H9 (cell line): ENCODE measurements around the gene CHMP6. TPM values are rescaled to one million over a fixed set of nuclear protein-coding genes. Genes with fewer than 3 reads are reported as not detected.

Experiments used
- DNase-seq: peaks from one replicate; pipeline ENCODE4 v3.0.0-alpha.2; 2017
- H2AFZ ChIP-seq: one replicate; pipeline ENCODE4 v1.6.1; 2013; ENCODE audit warnings: mild to moderate bottlenecking, low read length, control low read depth, moderate library complexity
- H2AK5ac ChIP-seq: 2 replicates; pipeline ENCODE4 v1.6.1; 2013; ENCODE audit warnings: low read length, control low read depth, mixed read lengths; ENCODE audit not compliant: insufficient read length
- H2BK120ac ChIP-seq: one replicate; pipeline ENCODE4 v1.6.1; 2013; ENCODE audit warnings: low read depth, mild to moderate bottlenecking, low read length, control low read depth, inconsistent platforms; ENCODE audit not compliant: poor library complexity, severe bottlenecking
- H2BK12ac ChIP-seq: 2 replicates; pipeline ENCODE4 v1.6.1; 2013; ENCODE audit warnings: low read length, control low read depth, mixed read lengths, low read depth; ENCODE audit not compliant: insufficient read length
- H2BK15ac ChIP-seq: 2 replicates; pipeline ENCODE4 v1.6.1; 2013; ENCODE audit warnings: low read depth, low read length, control low read depth
- H2BK20ac ChIP-seq: one replicate; pipeline ENCODE4 v1.6.1; 2013; ENCODE audit warnings: low read depth, mild to moderate bottlenecking, low read length, control low read depth, inconsistent platforms; ENCODE audit not compliant: poor library complexity, severe bottlenecking
- H2BK5ac ChIP-seq: 2 replicates; pipeline ENCODE4 v1.6.1; 2013; ENCODE audit warnings: low read length, control low read depth, mixed read lengths; ENCODE audit not compliant: insufficient read length
- H3K14ac ChIP-seq: 2 replicates; pipeline ENCODE4 v1.6.1; 2013; ENCODE audit warnings: low read length, control low read depth; ENCODE audit not compliant: insufficient read depth
- H3K18ac ChIP-seq: 2 replicates; pipeline ENCODE4 v1.6.1; 2013; ENCODE audit warnings: low read depth, mild to moderate bottlenecking, mixed read lengths, low read length, control low read depth; ENCODE audit not compliant: insufficient read length
- H3K23ac ChIP-seq: 2 replicates; pipeline ENCODE4 v1.6.1; 2013; ENCODE audit warnings: low read length, control low read depth, mixed read lengths, low read depth; ENCODE audit not compliant: insufficient read length
- H3K23me2 ChIP-seq: 2 replicates; pipeline ENCODE4 v1.6.1; 2013; ENCODE audit warnings: low read depth, mild to moderate bottlenecking, mixed read lengths, low read length, control low read depth; ENCODE audit not compliant: insufficient read length, poor library complexity, severe bottlenecking
- H3K27ac ChIP-seq: 2 replicates; pipeline ENCODE4 v1.5.1; 2013; ENCODE audit warnings: low read length, control low read depth, mixed read lengths, low read depth; ENCODE audit not compliant: insufficient read length
- H3K27me3 ChIP-seq: 2 replicates; pipeline ENCODE4 v1.6.1; 2013; ENCODE audit warnings: low read length, control low read depth, inconsistent platforms; ENCODE audit not compliant: insufficient read depth
- H3K4ac ChIP-seq: 2 replicates; pipeline ENCODE4 v1.6.1; 2013; ENCODE audit warnings: low read depth, mild to moderate bottlenecking, control low read depth, inconsistent platforms, low read length, moderate library complexity
- H3K4me1 ChIP-seq: 2 replicates; pipeline ENCODE4 v1.6.1; 2013; ENCODE audit warnings: low read length, control low read depth, inconsistent platforms; ENCODE audit not compliant: insufficient read depth
- H3K4me2 ChIP-seq: 2 replicates; pipeline ENCODE4 v1.6.1; 2013; ENCODE audit warnings: low read length, control low read depth, mixed read lengths; ENCODE audit not compliant: insufficient read length, insufficient read depth
- H3K56ac ChIP-seq: 2 replicates; pipeline ENCODE4 v1.6.1; 2013; ENCODE audit warnings: low read depth, mild to moderate bottlenecking, mixed read lengths, low read length, control low read depth; ENCODE audit not compliant: insufficient read length
- H3K79me1 ChIP-seq: 2 replicates; pipeline ENCODE4 v1.6.1; 2013; ENCODE audit warnings: low read depth, mild to moderate bottlenecking, moderate library complexity, low read length, control low read depth, inconsistent platforms; ENCODE audit not compliant: insufficient read depth, poor library complexity, severe bottlenecking
- H3K79me2 ChIP-seq: 2 replicates; pipeline ENCODE4 v1.6.1; 2013; ENCODE audit warnings: low read length, control low read depth, inconsistent platforms; ENCODE audit not compliant: insufficient read depth
- H3K9ac ChIP-seq: 2 replicates; pipeline ENCODE4 v1.6.1; 2013; ENCODE audit warnings: low read length, control low read depth, mixed read lengths; ENCODE audit not compliant: insufficient read length; ENCODE audit errors: extremely low read depth
- H3K9me3 ChIP-seq: one replicate; pipeline ENCODE4 v1.6.1; 2013; ENCODE audit warnings: low read depth, low read length, inconsistent platforms; ENCODE audit not compliant: control insufficient read depth
- H3T11ph ChIP-seq: one replicate; pipeline ENCODE4 v1.6.1; 2013; ENCODE audit warnings: mild to moderate bottlenecking, low read length, control low read depth, inconsistent platforms
- H4K20me1 ChIP-seq: one replicate; pipeline ENCODE4 v1.6.1; 2013; ENCODE audit not compliant: control insufficient read depth, insufficient read length, insufficient read depth
- H4K5ac ChIP-seq: 2 replicates; pipeline ENCODE4 v1.6.1; 2013; ENCODE audit warnings: low read depth, mild to moderate bottlenecking, mixed read lengths, low read length, control low read depth; ENCODE audit not compliant: insufficient read length
- H4K8ac ChIP-seq: replicated peaks from 2 replicates; pipeline ENCODE4 v1.6.1; 2013; ENCODE audit warnings: low read length, control low read depth, mixed read lengths, low read depth; ENCODE audit not compliant: insufficient read length
- H4K91ac ChIP-seq: 2 replicates; pipeline ENCODE4 v1.6.1; 2013; ENCODE audit warnings: low read depth, mild to moderate bottlenecking, moderate library complexity, mixed read lengths, low read length, control low read depth; ENCODE audit not compliant: insufficient read length
- H3K27ac Mint-ChIP-seq, 3 experiments: 2 replicates in 2 of 3; 3 replicates in 1 of 3; pipeline ENCODE4 v1.8.0; 2020 to 2021; ENCODE audit warnings: mixed read lengths in 3 of 3, mild to moderate bottlenecking in 1 of 3, moderate library complexity in 1 of 3
- H3K27me3 Mint-ChIP-seq: 2 replicates; pipeline ENCODE4 v1.8.0; 2021; ENCODE audit warnings: low read depth, mild to moderate bottlenecking, moderate library complexity, mixed read lengths
- H3K36me3 Mint-ChIP-seq, 3 experiments: 2 replicates in 2 of 3; 3 replicates in 1 of 3; pipeline ENCODE4 v1.8.0; 2020 to 2021; ENCODE audit warnings: low read depth in 3 of 3, mixed read lengths in 3 of 3; ENCODE audit not compliant: insufficient read depth in 1 of 3
- H3K4me1 Mint-ChIP-seq, 2 experiments: 2 replicates each; pipeline ENCODE4 v1.8.0; 2020; ENCODE audit warnings: mixed read lengths in 2 of 2
- H3K4me3 Mint-ChIP-seq, 2 experiments: 2 replicates in 1 of 2; 3 replicates in 1 of 2; pipeline ENCODE4 v1.8.0; 2020 to 2021; ENCODE audit warnings: mild to moderate bottlenecking in 2 of 2, mixed read lengths in 2 of 2, moderate library complexity in 1 of 2
- H3K9me3 Mint-ChIP-seq, 2 experiments: 2 replicates in 1 of 2; 3 replicates in 1 of 2; pipeline ENCODE4 v1.8.0; 2020; ENCODE audit warnings: mild to moderate bottlenecking in 2 of 2, mixed read lengths in 2 of 2, moderate library complexity in 1 of 2
- WGBS: extraction: QIAGEN DNeasy Blood & Tissue Kit; methylation state at CpG from one replicate; pipeline ENCODE4 v1.1.7; 2013; ENCODE audit warnings: missing lambda C conversion rate, low lambda C conversion rate, mixed read lengths; ENCODE audit not compliant: insufficient read length; ENCODE audit errors: extremely low coverage; 5-methylcytosine and 5-hydroxymethylcytosine counted together
- total RNA-seq: library from RNA; stranded (reverse); gene quantifications from 2 replicates; pipeline ENCODE4 v1.2.1, GENCODE V29; 2021
- TF ChIP-seq, protein P1 (sequence below): fragments of 200-600 bp; sonication (generic); conservative IDR thresholded peaks from 3 replicates; pipeline ENCODE4 v1.8.0; 2021; ENCODE audit warnings: antibody characterized with exemption, mild to moderate bottlenecking

The CHMP6 gene
- total RNA-seq, 1 experiment from 2014 or later, result 23.4 TPM

DNA sequence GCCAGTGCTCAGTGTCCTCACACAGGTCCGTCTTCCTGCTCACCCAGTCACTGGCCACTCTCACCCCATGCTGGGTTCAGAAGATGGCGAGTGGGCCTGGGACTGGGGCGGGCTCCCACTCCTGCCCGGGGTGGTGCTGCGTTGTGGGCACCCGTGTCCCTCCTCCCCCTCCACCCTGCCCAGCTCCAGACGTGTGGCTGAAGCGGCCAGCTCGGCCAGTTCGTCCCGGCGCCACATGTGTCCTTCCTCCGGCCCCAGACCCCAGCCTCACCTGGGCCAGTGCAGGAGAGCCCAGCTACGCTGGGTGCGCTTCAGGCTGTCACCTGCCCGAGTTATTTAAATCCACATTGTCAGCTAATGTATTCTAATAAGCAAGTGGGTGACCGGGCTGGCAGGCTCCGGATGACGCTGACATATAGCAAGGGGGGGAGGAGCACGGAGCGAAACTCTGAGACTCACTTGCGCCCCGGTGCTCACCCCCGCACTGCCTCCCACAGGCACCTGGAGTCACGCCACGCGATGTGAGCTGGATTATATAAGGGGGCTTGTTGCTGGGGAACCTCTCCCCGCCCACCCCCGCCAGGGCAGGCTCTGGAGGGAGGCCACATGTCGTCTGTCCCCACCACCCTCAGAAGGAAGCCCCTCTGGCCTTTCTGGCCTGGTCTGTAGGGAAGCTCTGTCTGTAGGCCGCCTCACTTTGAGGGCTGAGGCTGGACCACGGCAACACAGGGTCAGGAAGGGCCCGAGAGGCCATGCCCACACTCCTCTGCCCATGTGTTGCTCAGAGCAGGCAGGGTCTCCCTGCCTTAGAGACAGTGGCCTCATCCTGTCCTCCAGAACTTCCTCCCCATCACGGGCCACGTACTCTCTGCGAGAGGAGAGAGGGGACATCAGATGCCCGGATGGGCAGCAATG lies 36.2 kb downstream of the CHMP6 start:
- H3T11ph ChIP-seq, result no peak overlapping the region
- H3K56ac ChIP-seq, result no peak overlapping the region
- no peak overlapping the region for H2BK12ac ChIP-seq
- no peak overlapping the region for H3K4ac ChIP-seq
- TF ChIP-seq, protein P1, sequence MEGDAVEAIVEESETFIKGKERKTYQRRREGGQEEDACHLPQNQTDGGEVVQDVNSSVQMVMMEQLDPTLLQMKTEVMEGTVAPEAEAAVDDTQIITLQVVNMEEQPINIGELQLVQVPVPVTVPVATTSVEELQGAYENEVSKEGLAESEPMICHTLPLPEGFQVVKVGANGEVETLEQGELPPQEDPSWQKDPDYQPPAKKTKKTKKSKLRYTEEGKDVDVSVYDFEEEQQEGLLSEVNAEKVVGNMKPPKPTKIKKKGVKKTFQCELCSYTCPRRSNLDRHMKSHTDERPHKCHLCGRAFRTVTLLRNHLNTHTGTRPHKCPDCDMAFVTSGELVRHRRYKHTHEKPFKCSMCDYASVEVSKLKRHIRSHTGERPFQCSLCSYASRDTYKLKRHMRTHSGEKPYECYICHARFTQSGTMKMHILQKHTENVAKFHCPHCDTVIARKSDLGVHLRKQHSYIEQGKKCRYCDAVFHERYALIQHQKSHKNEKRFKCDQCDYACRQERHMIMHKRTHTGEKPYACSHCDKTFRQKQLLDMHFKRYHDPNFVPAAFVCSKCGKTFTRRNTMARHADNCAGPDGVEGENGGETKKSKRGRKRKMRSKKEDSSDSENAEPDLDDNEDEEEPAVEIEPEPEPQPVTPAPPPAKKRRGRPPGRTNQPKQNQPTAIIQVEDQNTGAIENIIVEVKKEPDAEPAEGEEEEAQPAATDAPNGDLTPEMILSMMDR, result no peak
- H2BK20ac ChIP-seq, result no peak overlapping the region
- no peak overlapping the region for H3K9ac ChIP-seq
- no peak overlapping the region for H3K18ac ChIP-seq
- no peak overlapping the region for H4K8ac ChIP-seq
- no peak overlapping the region for H3K27ac ChIP-seq
- Mint-ChIP-seq H3K36me3 (peaks cover 0 to 7% (median 2%) of the 10 kb centered on the region in 3 experiments; a peak in 4 of 7 replicates), H3K9me3 (peaks cover 0 to 3% of the 10 kb centered on the region in 2 experiments; a peak in 1 of 5 replicates), H3K27ac (no peak overlapping the region), H3K4me3 (no peak overlapping the region), H3K4me1 (peaks cover 9 to 14% of the 10 kb centered on the region in 2 experiments), H3K27me3 (peaks cover 23% of the 10 kb centered on the region)
- H4K91ac ChIP-seq, result no peak overlapping the region
- no peak overlapping the region for H2BK120ac ChIP-seq
- H3K79me2 ChIP-seq, result no peaks in the 10 kb centered on the region
- no peaks in the 10 kb centered on the region for H3K79me1 ChIP-seq
- H2BK15ac ChIP-seq, result no peak overlapping the region
- H3K4me1 ChIP-seq, result no peaks in the 10 kb centered on the region
- peaks cover 2% of the 10 kb centered on the region for H3K23me2 ChIP-seq
- WGBS, result no CpG with 5 or more reads among the region's 37 CpGs
- no peaks in the 10 kb centered on the region for H3K9me3 ChIP-seq
- no peak overlapping the region; the same call in 1 of the 2 replicates for H3K14ac ChIP-seq
- H4K20me1 ChIP-seq, result no peaks in the 10 kb centered on the region
- no peak for DNase-seq
- H2AK5ac ChIP-seq, result no peak overlapping the region
- H2AFZ ChIP-seq, result no peak overlapping the region
- no peak overlapping the region for H3K23ac ChIP-seq
- no peak overlapping the region for H4K5ac ChIP-seq
- no peaks in the 10 kb centered on the region for H3K27me3 ChIP-seq
- no peak overlapping the region for H3K4me2 ChIP-seq
- H2BK5ac ChIP-seq, result no peak overlapping the region
